A673 (cell line): ENCODE results near the gene HLA-C.

ENCODE experiments used
- EZH2 ChIP-seq: fragments of 200-600 bp; sonication (generic); IDR thresholded peaks from 2 replicates; pipeline ENCODE4 v1.6.1; 2017; ENCODE audit warnings: borderline replicate concordance, low read depth, mild to moderate bottlenecking, mixed read lengths, antibody characterized with exemption, low read length; ENCODE audit not compliant: poor library complexity, severe bottlenecking
- TF ChIP-seq, protein P1 (sequence below): fragments of 300-800, 200-600 bp; sonication (generic); conservative IDR thresholded peaks from 2 replicates; pipeline ENCODE4 v1.5.1; 2017; ENCODE audit warnings: low read depth, mild to moderate bottlenecking, antibody characterized with exemption, low read length, moderate library complexity, mixed read lengths

GRCh38 chr6:31300797-31301196 is 28.9 kb upstream of the HLA-C start:
- TF ChIP-seq, protein P1, sequence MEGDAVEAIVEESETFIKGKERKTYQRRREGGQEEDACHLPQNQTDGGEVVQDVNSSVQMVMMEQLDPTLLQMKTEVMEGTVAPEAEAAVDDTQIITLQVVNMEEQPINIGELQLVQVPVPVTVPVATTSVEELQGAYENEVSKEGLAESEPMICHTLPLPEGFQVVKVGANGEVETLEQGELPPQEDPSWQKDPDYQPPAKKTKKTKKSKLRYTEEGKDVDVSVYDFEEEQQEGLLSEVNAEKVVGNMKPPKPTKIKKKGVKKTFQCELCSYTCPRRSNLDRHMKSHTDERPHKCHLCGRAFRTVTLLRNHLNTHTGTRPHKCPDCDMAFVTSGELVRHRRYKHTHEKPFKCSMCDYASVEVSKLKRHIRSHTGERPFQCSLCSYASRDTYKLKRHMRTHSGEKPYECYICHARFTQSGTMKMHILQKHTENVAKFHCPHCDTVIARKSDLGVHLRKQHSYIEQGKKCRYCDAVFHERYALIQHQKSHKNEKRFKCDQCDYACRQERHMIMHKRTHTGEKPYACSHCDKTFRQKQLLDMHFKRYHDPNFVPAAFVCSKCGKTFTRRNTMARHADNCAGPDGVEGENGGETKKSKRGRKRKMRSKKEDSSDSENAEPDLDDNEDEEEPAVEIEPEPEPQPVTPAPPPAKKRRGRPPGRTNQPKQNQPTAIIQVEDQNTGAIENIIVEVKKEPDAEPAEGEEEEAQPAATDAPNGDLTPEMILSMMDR, result no peak
- no peak for TF ChIP-seq EZH2
